GM08714 (cell line): ENCODE measurements around the gene STK10.

Experiments
- H3K4me3 ChIP-seq: fragments of 200-500 bp; sonication (Bioruptor generic); 2 replicates; pipeline ENCODE4 v1.5.1; 2014; ENCODE audit warnings: mild to moderate bottlenecking, low read length, inconsistent platforms
- ZNF274 ChIP-seq: IDR thresholded peaks from 2 replicates; pipeline ENCODE4 v1.6.1; 2012; ENCODE audit warnings: mild to moderate bottlenecking, low read depth, low read length

The STK10 gene

GRCh38 chr5:171997011-171997410, 191.0 kb downstream of the STK10 start:
- H3K4me3 ChIP-seq = no peak overlapping the region
- TF ChIP-seq ZNF274 = no peak

DNA sequence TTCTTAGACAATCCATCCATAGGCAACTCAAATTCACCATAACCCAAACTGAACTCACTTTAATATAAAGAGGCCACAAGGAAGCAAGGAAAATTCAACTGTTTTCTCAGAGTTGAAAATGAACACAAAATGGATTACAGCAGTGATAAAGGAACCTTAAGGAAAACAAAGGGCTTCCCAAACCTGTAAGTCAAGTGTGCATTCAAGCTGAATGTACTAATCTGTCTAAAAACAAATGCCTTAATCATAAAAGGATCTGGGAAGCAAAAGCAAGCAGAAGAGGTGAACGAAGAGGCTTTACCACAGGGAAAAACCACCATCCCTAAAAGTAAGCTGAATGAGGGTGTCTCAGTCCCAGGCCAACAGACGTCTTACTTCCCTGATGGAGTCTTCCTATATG, 195.2 kb downstream of the STK10 start:
- no peak overlapping the region for H3K4me3 ChIP-seq
- TF ChIP-seq ZNF274 = no peak

- no peak overlapping the region for H3K4me3 ChIP-seq
- TF ChIP-seq ZNF274 = no peak
Measured at GRCh38 chr5:171992305-171992704, 195.7 kb downstream of the STK10 start.
